ENCODE measurements around the gene C16orf96. TPM values are rescaled to one million over a fixed set of nuclear protein-coding genes. Genes with fewer than 3 reads are reported as not detected.

C16orf96 gene
- total RNA-seq (under 1 TPM in 3 of 4 donors, not detected in 1; 0.04 to 0.32 (median 0.07) TPM), polyA plus RNA-seq (under 1 TPM in 1 of 3 donors, not detected in 2; 0.05 TPM)
- long read RNA-seq, donor 1: 0 reads
- long read RNA-seq, donor 2: 0 reads

- intact Hi-C loops (cut with DNase I): no loop called here
- DNase-seq (no peak), ATAC-seq (no peak)
- Histone ChIP-seq H3K27me3 (ENCODE audit: insufficient read depth in 3 of 3, low read length in 2 of 3) (no peaks in the 10 kb centered on the region), H3K4me3 (no peak within 1 kb of the TSS), H3K4me1 (no peaks in the 10 kb centered on the region), H3K27ac (no peak within 1 kb of the TSS), H3K9me3 (no peaks in the 10 kb centered on the region), H3K36me3 (ENCODE audit: insufficient read depth in 1 of 2, low read depth in 1 of 2) (no peaks in the 10 kb centered on the region)
- TF ChIP-seq CTCF (IDR thresholded peaks at IDR 0.05): no peak
- WGBS, 3 donors: 82 to 87% (median 84%) methylated on average over 4 of the region's 4 CpGs
Observed at GRCh38 chr16:4556112-4556511, at the start of gene C16orf96. C16orf96 (plus strand) TSS chr16:4556340; CDS start chr16:4556490, 150 bp downstream.

- Histone ChIP-seq H3K4me1 (no peaks in the 10 kb centered on the region), H3K36me3 (ENCODE audit: insufficient read depth in 1 of 2, low read depth in 1 of 2) (peaks cover 0 to 61% of the 10 kb centered on the region in 2 donors), H3K9me3 (no peaks in the 10 kb centered on the region), H3K4me3 (no peak overlapping the region), H3K27ac (peak overlapping the region; percentile 14), H3K27me3 (ENCODE audit: insufficient read depth in 3 of 3, low read length in 2 of 3) (no peaks in the 10 kb centered on the region)
- peak; percentile 85 for TF ChIP-seq CTCF (IDR thresholded peaks at IDR 0.05)
- ATAC-seq: peak; percentile 84 to 94 (median 91)
- WGBS, 3 donors: 1 to 3% (median 2%) methylated on average over 3 of the region's 3 CpGs
- DNase-seq: no peak
- intact Hi-C loops (cut with DNase I): loop anchor here (1.0 to 10.0 kb wide), 3 partner anchors 42 to 448 kb away; partner anchors contain the start of gene SEC14L5 (in 1 of the 2)
Observed at GRCh38 chr16:4506450-4506849, 49.7 kb upstream of the C16orf96 start.

GRCh38 chr16:4507588-4508345 lies 48.4 kb upstream of the C16orf96 start:
- no peaks in the 10 kb centered on the region for H3K4me1 ChIP-seq
- H3K9me3 ChIP-seq: no peaks in the 10 kb centered on the region
- WGBS, 3 donors: 88 to 92% (median 90%) methylated on average over 17 of the region's 17 CpGs
- H3K27me3 ChIP-seq (ENCODE audit: insufficient read depth in 3 of 3, low read length in 2 of 3): no peaks in the 10 kb centered on the region
- DNase-seq (no peak), ATAC-seq (no peak)
- no peak overlapping the region for H3K27ac ChIP-seq
- peaks cover 3 to 74% of the 10 kb centered on the region in 2 donors for H3K36me3 ChIP-seq (ENCODE audit: insufficient read depth in 1 of 2, low read depth in 1 of 2)
- no peak for TF ChIP-seq CTCF (IDR thresholded peaks at IDR 0.05)
- H3K4me3 ChIP-seq: no peak overlapping the region
- intact Hi-C loops (cut with DNase I): loop anchor here (2.0 to 10.0 kb wide), 2 partner anchors 41 to 447 kb away; partner anchors contain the start of gene SEC14L5 (in 1 of the 2)

GRCh38 chr16:4508806-4509205 lies 47.3 kb upstream of the C16orf96 start:
- intact Hi-C loops (cut with DNase I): loop anchor here in 1 of 2 donors (10.0 kb wide), 1 partner anchor 446 kb away; the partner anchor contains the start of gene SEC14L5
- no peaks in the 10 kb centered on the region for H3K27me3 ChIP-seq (ENCODE audit: insufficient read depth in 3 of 3, low read length in 2 of 3)
- WGBS, 3 donors: 91 to 96% (median 96%) methylated on average over 3 of the region's 3 CpGs
- no peak for TF ChIP-seq CTCF (IDR thresholded peaks at IDR 0.05)
- H3K27ac ChIP-seq: no peak overlapping the region
- ATAC-seq: no peak
- no peak for DNase-seq
- H3K9me3 ChIP-seq: no peaks in the 10 kb centered on the region
- H3K4me1 ChIP-seq: no peaks in the 10 kb centered on the region
- no peak overlapping the region for H3K4me3 ChIP-seq
- peaks cover 3 to 85% of the 10 kb centered on the region in 2 donors for H3K36me3 ChIP-seq (ENCODE audit: insufficient read depth in 1 of 2, low read depth in 1 of 2)

Measured in psoas muscle (tissue), 8 donors.